ENCODE results near the gene FNDC1.

The FNDC1 gene

GRCh38 chr6:159238920-159239558 lies 69.8 kb downstream of the FNDC1 start:
- TF ChIP-seq CTCF (IDR thresholded peaks at IDR 0.05; ENCODE audit: control insufficient read depth, extremely low read depth, insufficient read depth): no peak
- DNase-seq (ENCODE audit: low read depth): no peak

DNA sequence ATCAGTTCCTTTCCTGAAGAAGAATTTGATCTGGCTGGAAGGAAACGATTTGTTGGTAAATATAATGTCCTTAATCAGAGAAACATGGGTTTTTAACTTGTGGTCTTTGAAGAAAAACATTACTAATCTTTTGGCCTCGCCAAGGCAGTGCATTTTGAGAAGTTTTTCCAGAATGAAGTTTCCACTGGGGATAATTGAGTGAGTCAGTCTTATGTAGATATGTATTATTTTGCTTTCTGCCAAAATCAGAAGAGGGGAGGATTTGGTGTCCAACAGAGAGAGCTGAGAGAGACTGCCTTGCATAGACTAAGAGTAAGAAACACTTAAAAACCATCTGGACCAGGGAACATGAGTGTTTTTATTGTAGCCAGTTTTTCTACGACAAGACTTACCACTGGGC lies 79.9 kb downstream of the FNDC1 start:
- no peak for DNase-seq (ENCODE audit: low read depth)
- no peak overlapping the region for H3K4me3 ChIP-seq (ENCODE audit: low read depth, low read length)

More at GRCh38 chr6:159238920-159239558, 69.8 kb downstream of the FNDC1 start:
- H3K4me3 ChIP-seq (ENCODE audit: low read depth, low read length): no peak overlapping the region

DNA sequence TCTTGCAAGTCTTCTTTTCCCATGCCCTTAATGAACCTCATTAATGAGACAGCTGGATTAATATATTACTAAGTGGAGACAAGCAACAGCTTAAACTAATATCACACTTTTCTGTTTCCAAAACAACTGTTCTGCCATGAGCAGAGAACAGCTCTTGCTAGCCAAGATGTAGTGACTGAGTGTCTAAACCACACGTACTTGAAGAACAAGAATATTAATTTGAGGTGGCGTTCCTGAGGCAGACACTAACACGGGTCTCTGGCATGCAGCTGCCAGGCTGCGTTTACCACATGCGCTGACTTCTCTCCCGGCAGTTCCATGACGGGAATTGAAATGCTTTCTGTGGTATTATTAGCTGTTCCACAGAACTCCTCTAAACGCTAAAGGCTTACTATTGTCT lies 80.6 kb downstream of the FNDC1 start:
- no peak for DNase-seq (ENCODE audit: low read depth)
- no peak overlapping the region for H3K4me3 ChIP-seq (ENCODE audit: low read depth, low read length)
- no peak for TF ChIP-seq CTCF (IDR thresholded peaks at IDR 0.05; ENCODE audit: control insufficient read depth, extremely low read depth, insufficient read depth)

More for the DNA sequence above, 79.9 kb downstream of the FNDC1 start:
- TF ChIP-seq CTCF (IDR thresholded peaks at IDR 0.05; ENCODE audit: control insufficient read depth, extremely low read depth, insufficient read depth): no peak

DNA sequence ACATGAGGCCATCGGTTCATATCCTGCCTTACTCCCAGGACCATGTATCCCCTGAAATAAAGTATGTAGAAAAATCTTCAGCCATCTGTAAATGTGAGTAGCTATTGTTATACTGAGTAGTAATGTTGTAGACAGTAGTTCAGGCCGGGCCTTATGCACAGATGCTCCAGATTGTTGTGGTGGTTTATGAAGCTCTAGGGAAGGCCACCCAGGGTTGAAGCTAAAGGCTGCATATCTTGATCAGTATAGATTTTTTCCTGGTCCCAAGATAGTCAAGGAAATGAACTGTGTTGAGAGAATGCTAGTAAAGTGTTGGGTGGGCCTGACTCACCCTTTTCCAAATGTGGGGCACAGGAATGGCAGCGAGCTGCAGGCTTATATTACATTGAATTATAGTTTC lies 81.4 kb downstream of the FNDC1 start:
- TF ChIP-seq CTCF (IDR thresholded peaks at IDR 0.05; ENCODE audit: control insufficient read depth, extremely low read depth, insufficient read depth): no peak
- DNase-seq (ENCODE audit: low read depth): no peak
- H3K4me3 ChIP-seq (ENCODE audit: low read depth, low read length): no peak overlapping the region

DNA sequence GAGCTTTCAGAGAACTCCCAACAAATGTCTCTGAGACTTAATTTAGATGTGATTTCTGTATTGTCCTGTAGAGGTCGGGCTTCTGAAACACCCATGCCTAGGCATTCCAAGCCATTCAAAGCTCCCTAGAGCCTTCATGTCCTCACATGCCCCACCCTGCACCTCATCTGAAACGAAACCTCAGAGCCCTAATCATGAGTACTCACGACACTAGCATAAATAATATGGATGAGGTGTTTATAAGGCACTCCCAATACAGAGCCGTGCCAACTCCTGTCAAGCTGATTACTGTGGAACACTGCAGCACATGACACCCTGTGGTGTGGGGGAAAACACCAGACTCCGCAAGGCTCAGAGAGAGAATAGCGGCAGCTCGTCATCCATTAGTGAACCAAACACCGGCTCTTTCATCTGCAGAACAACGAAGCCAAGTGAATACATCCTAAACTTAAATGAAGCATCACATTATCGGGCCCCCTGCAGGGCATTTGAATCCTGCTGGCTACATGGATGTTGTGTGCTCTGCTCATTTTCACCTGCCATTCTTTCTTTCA lies 83.8 kb downstream of the FNDC1 start:
- no peak overlapping the region for H3K4me3 ChIP-seq (ENCODE audit: low read depth, low read length)
- TF ChIP-seq CTCF (IDR thresholded peaks at IDR 0.05; ENCODE audit: control insufficient read depth, extremely low read depth, insufficient read depth): 0 out of 2 replicates have a peak, but pooled peaks have one; percentile 35
- no peak for DNase-seq (ENCODE audit: low read depth)

GRCh38 chr6:159254186-159254585 lies 85.0 kb downstream of the FNDC1 start:
- no peak for DNase-seq (ENCODE audit: low read depth)
- H3K4me3 ChIP-seq (ENCODE audit: low read depth, low read length): no peak overlapping the region
- no peak for TF ChIP-seq CTCF (IDR thresholded peaks at IDR 0.05; ENCODE audit: control insufficient read depth, extremely low read depth, insufficient read depth)

All from LNCaP clone FGC (cell line).